Tibial artery (tissue), 4 donors: Measurements from ENCODE around the gene FAM162A.

Experiments
- DNase-seq, 2 donors: peaks; one replicate each; pipeline ENCODE4 v3.0.0-alpha.2; 2019
- H3K27ac ChIP-seq, 2 donors: fragments of 200-600 bp; sonication (generic) in 1 of 2; 1 replicate in 1 of 2; 2 replicates in 1 of 2; pipeline ENCODE4 v1.5.1; 2018 to 2019; ENCODE audit warnings: mild to moderate bottlenecking in 1 of 2
- H3K27me3 ChIP-seq, 2 donors: fragments of 200-600 bp; sonication (generic) in 1 of 2; one replicate each; pipeline versions ENCODE4 v1.5.1 to v1.6.0; 2016 to 2019
- H3K36me3 ChIP-seq, 3 donors: fragments of 200-600 bp; sonication (generic) in 2 of 3; one replicate each; pipeline ENCODE4 v1.5.1; 2016 to 2019; ENCODE audit warnings: mild to moderate bottlenecking in 2 of 3
- H3K4me1 ChIP-seq, 4 donors: fragments of 200-600 bp; sonication (generic) in 2 of 4; 1 replicate in 3 of 4; 2 replicates in 1 of 4; pipeline ENCODE4 v1.5.1; 2016 to 2019
- H3K4me3 ChIP-seq, 2 donors: fragments of 200-600 bp; sonication (generic) in 1 of 2; 1 replicate in 1 of 2; 2 replicates in 1 of 2; pipeline ENCODE4 v1.5.1; 2018 to 2019; ENCODE audit warnings: mild to moderate bottlenecking in 2 of 2
- H3K9me3 ChIP-seq, 3 donors: fragments of 200-600 bp; sonication (generic) in 1 of 3; one replicate each; pipeline ENCODE4 v1.5.1; 2016 to 2019
- intact Hi-C: fragments of 100-400 bp; cut with DNase I; formaldehyde crosslinking; loops from one replicate; pipeline ENCODE4 v1.15.0; 2023; ENCODE audit warnings: low total_unique reads
- TF ChIP-seq, protein P1 (sequence below), 2 experiments: fragments of 200-600 bp in 1 of 2; fragments of 450-650 bp in 1 of 2; IDR thresholded peaks; one replicate each; pipeline ENCODE4 v1.5.1; 2017 to 2019; ENCODE audit warnings: antibody characterized with exemption in 2 of 2, mild to moderate bottlenecking in 1 of 2, moderate library complexity in 1 of 2

Gene FAM162A

DNA sequence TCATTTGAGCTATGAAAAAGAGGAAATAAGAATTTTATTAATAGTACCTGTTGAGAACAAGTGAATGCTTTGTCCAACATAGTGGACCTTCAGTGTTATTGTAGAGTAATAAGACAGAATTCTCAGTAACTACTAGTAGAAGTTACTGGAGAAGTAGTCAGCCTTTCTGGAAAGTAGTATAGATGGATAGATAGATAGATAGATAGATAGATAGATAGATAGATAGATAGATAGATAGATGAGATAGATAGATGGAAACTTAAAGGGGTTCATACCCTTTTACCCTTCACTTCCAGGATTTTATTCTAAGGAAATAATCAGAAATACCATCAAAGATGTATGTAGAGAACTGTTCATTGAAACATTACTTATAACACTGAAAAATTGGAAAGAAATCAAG lies 5.2 kb downstream of the FAM162A start:
- TF ChIP-seq, protein P1, sequence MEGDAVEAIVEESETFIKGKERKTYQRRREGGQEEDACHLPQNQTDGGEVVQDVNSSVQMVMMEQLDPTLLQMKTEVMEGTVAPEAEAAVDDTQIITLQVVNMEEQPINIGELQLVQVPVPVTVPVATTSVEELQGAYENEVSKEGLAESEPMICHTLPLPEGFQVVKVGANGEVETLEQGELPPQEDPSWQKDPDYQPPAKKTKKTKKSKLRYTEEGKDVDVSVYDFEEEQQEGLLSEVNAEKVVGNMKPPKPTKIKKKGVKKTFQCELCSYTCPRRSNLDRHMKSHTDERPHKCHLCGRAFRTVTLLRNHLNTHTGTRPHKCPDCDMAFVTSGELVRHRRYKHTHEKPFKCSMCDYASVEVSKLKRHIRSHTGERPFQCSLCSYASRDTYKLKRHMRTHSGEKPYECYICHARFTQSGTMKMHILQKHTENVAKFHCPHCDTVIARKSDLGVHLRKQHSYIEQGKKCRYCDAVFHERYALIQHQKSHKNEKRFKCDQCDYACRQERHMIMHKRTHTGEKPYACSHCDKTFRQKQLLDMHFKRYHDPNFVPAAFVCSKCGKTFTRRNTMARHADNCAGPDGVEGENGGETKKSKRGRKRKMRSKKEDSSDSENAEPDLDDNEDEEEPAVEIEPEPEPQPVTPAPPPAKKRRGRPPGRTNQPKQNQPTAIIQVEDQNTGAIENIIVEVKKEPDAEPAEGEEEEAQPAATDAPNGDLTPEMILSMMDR (IDR thresholded peaks at IDR 0.05) = no peak
- intact Hi-C loops = loop anchor here (10.0 kb wide), 1 partner anchor 296 kb away; the partner anchor contains the start of gene PARP14
- Histone ChIP-seq H3K4me3 (no peak overlapping the region), H3K27ac (no peak overlapping the region), H3K27me3 (no peaks in the 10 kb centered on the region), H3K4me1 (peaks cover 0 to 15% (median 6%) of the 10 kb centered on the region in 4 donors), H3K36me3 (no peaks in the 10 kb centered on the region), H3K9me3 (no peaks in the 10 kb centered on the region)
- no peak for DNase-seq

DNA sequence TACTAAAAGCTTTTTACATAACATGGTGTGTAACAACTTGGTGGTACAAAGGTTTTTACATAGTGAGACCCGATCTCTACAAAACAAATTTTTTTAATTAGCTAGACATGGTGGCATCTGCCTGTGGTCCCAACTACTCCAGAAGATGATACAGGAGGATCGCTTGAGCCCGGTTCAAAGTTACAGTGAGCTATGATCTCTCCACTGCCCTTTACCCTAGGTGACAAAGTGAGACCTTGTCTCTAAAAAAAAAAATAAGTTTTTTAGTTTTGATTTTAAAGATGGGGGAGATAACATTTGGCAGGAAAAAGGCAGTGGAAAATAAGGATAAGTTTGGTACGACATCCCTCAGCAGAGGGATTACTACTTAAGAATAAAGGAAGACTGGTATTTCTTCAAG lies 5.9 kb downstream of the FAM162A start:
- TF ChIP-seq, protein P1 (IDR thresholded peaks at IDR 0.05) = no peak
- intact Hi-C loops = loop anchor here (10.0 kb wide), 1 partner anchor 295 kb away; the partner anchor contains the start of gene PARP14
- no peak for DNase-seq
- Histone ChIP-seq H3K27ac (no peak overlapping the region), H3K27me3 (no peaks in the 10 kb centered on the region), H3K4me1 (peaks cover 0 to 12% (median 5%) of the 10 kb centered on the region in 4 donors), H3K4me3 (no peak overlapping the region), H3K36me3 (no peaks in the 10 kb centered on the region), H3K9me3 (no peaks in the 10 kb centered on the region)

DNA sequence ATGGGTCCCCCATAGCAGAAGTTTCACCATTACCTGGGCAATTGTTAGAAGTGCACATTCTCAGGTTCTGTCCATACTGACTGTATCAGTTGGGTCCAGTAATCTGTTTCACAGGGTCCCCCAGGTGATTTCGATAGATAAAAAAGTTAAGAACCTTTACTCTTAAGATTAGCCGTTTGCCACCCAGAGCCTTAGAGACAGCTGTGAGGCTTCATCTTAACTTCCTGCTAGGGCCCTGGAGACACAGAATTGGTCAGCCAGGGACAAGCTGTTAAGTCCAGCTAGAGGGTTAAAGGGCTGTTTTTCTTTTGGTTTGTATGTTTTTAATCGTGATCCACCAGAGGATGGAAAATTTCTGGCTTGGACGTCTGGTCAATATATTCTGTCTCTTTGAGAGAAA lies 6.7 kb downstream of the FAM162A start:
- H3K4me1 ChIP-seq = peaks cover 0 to 4% (median 1%) of the 10 kb centered on the region in 4 donors
- intact Hi-C loops = no loop called here
- H3K27ac ChIP-seq = no peak overlapping the region
- TF ChIP-seq, protein P1 (IDR thresholded peaks at IDR 0.05) = no peak
- H3K36me3 ChIP-seq = no peaks in the 10 kb centered on the region
- no peaks in the 10 kb centered on the region for H3K27me3 ChIP-seq
- H3K9me3 ChIP-seq = no peaks in the 10 kb centered on the region
- no peak for DNase-seq
- no peak overlapping the region for H3K4me3 ChIP-seq

DNA sequence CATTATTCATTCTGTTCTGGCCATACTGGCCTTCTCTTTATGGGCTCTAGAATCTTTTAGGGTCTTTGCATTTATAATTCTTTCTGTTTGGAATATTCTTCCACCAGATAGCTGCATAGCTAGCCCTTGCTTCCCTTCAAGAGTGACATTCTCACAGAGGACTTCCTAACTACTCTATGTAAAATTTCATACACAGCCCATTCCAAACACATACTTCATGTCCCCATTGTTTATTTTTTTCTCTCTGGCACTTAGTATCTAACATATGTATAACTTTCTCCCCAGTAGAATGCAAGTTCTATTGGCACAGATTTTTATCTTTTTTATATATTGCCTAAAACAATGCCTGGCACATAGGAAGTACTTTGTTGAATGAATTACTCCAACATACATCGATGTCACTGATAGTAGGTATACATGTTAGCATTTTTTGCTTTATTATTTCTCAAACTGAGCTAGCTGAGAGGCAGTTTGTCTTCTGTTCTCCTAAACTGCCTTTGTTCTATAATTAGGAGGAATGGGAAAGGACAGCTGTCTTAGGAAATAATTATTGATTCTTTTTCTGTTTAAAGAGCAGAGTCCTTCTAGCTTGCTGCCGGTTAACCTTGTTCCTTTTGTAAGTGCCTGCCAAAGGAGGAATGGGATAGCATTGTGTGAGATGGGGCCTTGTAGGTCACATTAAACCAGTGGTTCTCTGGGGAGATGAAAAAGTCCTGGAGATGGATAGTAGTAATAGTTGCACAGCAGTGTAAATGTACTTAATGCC lies 7.9 kb downstream of the FAM162A start:
- no peaks in the 10 kb centered on the region for H3K36me3 ChIP-seq
- no peaks in the 10 kb centered on the region for H3K4me1 ChIP-seq
- DNase-seq = no peak
- no peak overlapping the region for H3K4me3 ChIP-seq
- H3K9me3 ChIP-seq = no peaks in the 10 kb centered on the region
- TF ChIP-seq, protein P1 (IDR thresholded peaks at IDR 0.05) = no peak
- H3K27me3 ChIP-seq = no peaks in the 10 kb centered on the region
- H3K27ac ChIP-seq = no peak overlapping the region
- intact Hi-C loops = no loop called here

DNA sequence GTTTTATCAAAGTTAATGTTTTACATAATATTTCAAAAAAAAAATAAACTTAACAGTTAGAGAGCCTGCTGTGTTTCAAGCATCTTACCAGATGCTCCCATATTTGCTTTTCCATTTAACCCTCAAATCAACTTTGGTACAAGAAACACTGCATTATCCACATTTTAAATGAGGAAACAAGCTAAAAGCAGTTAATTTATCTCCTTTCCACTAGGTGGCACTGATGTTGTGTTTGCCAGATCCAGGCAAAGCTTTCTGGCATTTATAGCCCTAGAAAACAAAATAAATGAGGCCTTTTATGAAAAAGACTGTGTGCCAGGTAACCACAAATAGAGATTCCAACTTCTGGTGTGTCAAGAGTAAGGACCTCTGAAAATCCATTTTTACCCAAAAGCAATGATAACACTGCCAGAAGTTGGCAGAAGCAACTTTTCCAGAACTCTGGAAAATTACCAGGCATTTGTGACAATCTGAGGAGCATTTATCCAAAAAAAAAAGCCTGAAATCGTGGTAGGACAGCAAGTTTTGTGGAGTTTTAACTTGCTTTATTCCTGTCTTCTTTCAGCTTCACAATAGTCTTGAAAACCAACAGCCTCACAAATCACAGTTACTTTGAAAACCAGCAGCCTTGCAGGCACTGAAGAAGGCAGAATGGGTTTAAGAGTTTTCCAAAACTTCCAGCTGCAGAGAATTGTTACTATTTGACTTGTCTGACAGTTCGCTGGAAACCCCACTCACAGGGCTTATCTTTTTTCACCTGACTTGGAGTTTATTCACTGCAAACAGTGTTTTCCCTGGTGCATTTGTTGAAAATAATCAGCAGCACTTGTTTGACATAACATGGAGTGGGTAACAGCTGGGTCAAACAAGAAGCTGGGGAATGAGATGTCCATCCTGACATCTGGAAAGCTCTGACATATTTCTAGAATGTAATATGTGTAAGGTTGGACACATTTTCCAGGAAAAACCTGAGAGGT lies 9.2 kb downstream of the FAM162A start:
- Histone ChIP-seq H3K4me3 (no peak overlapping the region), H3K9me3 (no peaks in the 10 kb centered on the region), H3K36me3 (no peaks in the 10 kb centered on the region), H3K27me3 (no peaks in the 10 kb centered on the region), H3K27ac (no peak overlapping the region), H3K4me1 (no peaks in the 10 kb centered on the region)
- TF ChIP-seq, protein P1 (IDR thresholded peaks at IDR 0.05) = peak; percentile 63 to 68
- no peak for DNase-seq
- intact Hi-C loops = no loop called here
